Lung (tissue), 12 donors: ENCODE data around the gene KDM3B. TPM values are rescaled to one million over a fixed set of nuclear protein-coding genes. Genes with fewer than 3 reads are reported as not detected.

Source experiments
- ATAC-seq: fragments of 200-7000 bp; cut with Tn5 transposase; one replicate; pipeline ENCODE4 v1.9.1; 2020; ENCODE audit warnings: moderate number of reproducible peaks; ENCODE audit not compliant: insufficient read depth, low FRiP score
- DNase-seq, 3 donors: peaks; one replicate each; pipeline ENCODE4 v3.0.0-alpha.2; 2013 to 2017
- H3K27ac ChIP-seq, 2 donors: one replicate each; pipeline ENCODE4 v1.5.1; 2013; ENCODE audit warnings: mild to moderate bottlenecking in 2 of 2, moderate library complexity in 2 of 2, control low read depth in 1 of 2, inconsistent platforms in 1 of 2, low read depth in 1 of 2, low read length in 1 of 2
- H3K27me3 ChIP-seq, 3 donors: one replicate each; pipeline ENCODE4 v1.5.1; 2013; ENCODE audit warnings: low read length in 2 of 3; ENCODE audit not compliant: control insufficient read depth in 3 of 3, insufficient read depth in 3 of 3
- H3K36me3 ChIP-seq, 4 donors: one replicate each; pipeline ENCODE4 v1.5.1; 2013; ENCODE audit warnings: low read length in 4 of 4, mild to moderate bottlenecking in 1 of 4, moderate library complexity in 1 of 4; ENCODE audit not compliant: control insufficient read depth in 4 of 4, insufficient read depth in 4 of 4
- H3K4me1 ChIP-seq, 5 donors: one replicate each; pipeline ENCODE4 v1.5.1; 2013; ENCODE audit warnings: low read length in 5 of 5, mild to moderate bottlenecking in 2 of 5, moderate library complexity in 1 of 5; ENCODE audit not compliant: control insufficient read depth in 5 of 5, insufficient read depth in 5 of 5
- H3K4me3 ChIP-seq: one replicate; pipeline ENCODE4 v1.5.1; 2013; ENCODE audit warnings: mild to moderate bottlenecking, control low read depth, moderate library complexity
- H3K9ac ChIP-seq, 2 donors: one replicate each; pipeline ENCODE4 v1.5.1; 2013; ENCODE audit warnings: low read length in 2 of 2, control low read depth in 1 of 2; ENCODE audit not compliant: insufficient read depth in 1 of 2
- H3K9me3 ChIP-seq, 4 donors: one replicate each; pipeline ENCODE4 v1.5.1; 2013; ENCODE audit warnings: low read length in 3 of 4, mild to moderate bottlenecking in 1 of 4, moderate library complexity in 1 of 4; ENCODE audit not compliant: control insufficient read depth in 4 of 4, insufficient read depth in 3 of 4
- CTCF ChIP-seq: IDR thresholded peaks from 2 replicates; pipeline ENCODE4 v1.5.1; 2012; ENCODE audit warnings: mild to moderate bottlenecking; ENCODE audit errors: control extremely low read depth, extremely low read depth
- WGBS, 2 donors: extraction: QIAGEN DNeasy Blood & Tissue Kit; methylation state at CpG; one replicate each; pipeline ENCODE4 v1.1.7; 2013; 5-methylcytosine and 5-hydroxymethylcytosine counted together
- polyA plus RNA-seq, 2 donors: library from polyadenylated mRNA; stranded (reverse); fragments of 200-250 nt; gene quantifications; one replicate each; pipeline ENCODE4 v1.2.1, GENCODE V29; 2013
- total RNA-seq, 2 donors: library from RNA; depleted of rRNA in 1 of 2; stranded (reverse); fragments of >200 nt in 1 of 2; gene quantifications; one replicate each; pipeline ENCODE4 v1.2.1, GENCODE V29; 2014 to 2021
- donor health status: control.
- donor health status: control.
- donor health status: Bipolar disorder and iron deficiency.
- donor health status: healthy.
- donor health status: DM: yes; HTN: yes; CAD: no.

KDM3B gene
- total and polyA plus RNA-seq, 4 donors = 17.7 to 92.7 (median 37.5) TPM

GRCh38 chr5:138346889-138347288, 5.6 kb upstream of the KDM3B start:
- H3K27me3 ChIP-seq = no peaks in the 10 kb centered on the region
- WGBS, 2 donors = 96 to 97% methylated on average over 14 of the region's 14 CpGs
- peaks cover 14 to 36% (median 32%) of the 10 kb centered on the region in 4 donors for H3K36me3 ChIP-seq
- peaks cover 0 to 2% (median under 1%) of the 10 kb centered on the region in 4 donors for H3K9me3 ChIP-seq
- TF ChIP-seq CTCF = no peak
- no peak overlapping the region for H3K4me3 ChIP-seq
- DNase-seq (no peak), ATAC-seq (no peak)
- peaks cover 0 to 4% (median 0%) of the 10 kb centered on the region in 5 donors for H3K4me1 ChIP-seq
- no peak overlapping the region for H3K9ac ChIP-seq
- H3K27ac ChIP-seq = no peak overlapping the region

GRCh38 chr5:138349852-138350562, 2.5 kb upstream of the KDM3B start:
- no peak for DNase-seq
- no peak for ATAC-seq
- Histone ChIP-seq H3K27me3 (no peaks in the 10 kb centered on the region), H3K27ac (peak overlapping the region in 1 of 2 donors; percentile 30), H3K9me3 (peaks cover 0 to 5% (median 1%) of the 10 kb centered on the region in 4 donors), H3K4me1 (peaks cover 0 to 14% (median 2%) of the 10 kb centered on the region in 5 donors), H3K9ac (no peak overlapping the region), H3K4me3 (no peak overlapping the region), H3K36me3 (peaks cover 14 to 32% (median 30%) of the 10 kb centered on the region in 4 donors)
- no peak for TF ChIP-seq CTCF
- WGBS, 2 donors = 63 to 73% methylated on average over 1 of the region's 1 CpG

- H3K9me3 ChIP-seq = peaks cover 0 to 5% (median under 1%) of the 10 kb centered on the region in 4 donors
- H3K36me3 ChIP-seq = peaks cover 12 to 28% (median 26%) of the 10 kb centered on the region in 4 donors
- H3K27me3 ChIP-seq = no peaks in the 10 kb centered on the region
- H3K9ac ChIP-seq = no peak overlapping the region
- H3K4me1 ChIP-seq = peaks cover 0 to 17% (median 2%) of the 10 kb centered on the region in 5 donors
- H3K27ac ChIP-seq = no peak overlapping the region
- H3K4me3 ChIP-seq = no peak overlapping the region
- DNase-seq = no peak
- no peak for ATAC-seq
- TF ChIP-seq CTCF = no peak
Observed at GRCh38 chr5:138350563-138350890, 2.0 kb upstream of the KDM3B start.
